GM23338 (cell line): ENCODE results near the gene CDC14A. TPM values are rescaled to one million over a fixed set of nuclear protein-coding genes. Genes with fewer than 3 reads are reported as not detected.
"Not testable (repeated sequence)": the region's sequence is repeated elsewhere in the genome, so short reads cannot be mapped to it uniquely, and the experiment has no call there.

Source experiments
- ATAC-seq: fragments of 200-7000 bp; cut with Tn5 transposase; 3 replicates; pipeline ENCODE4 v1.9.1; 2020
- DNase-seq: peaks from one replicate; pipeline ENCODE4 v3.0.0-alpha.2; 2015; ENCODE audit warnings: low spot score
- H2AFZ ChIP-seq: fragments of 200-600 bp; sonication (generic); 2 replicates; pipeline ENCODE4 v1.8.0; 2016; ENCODE audit warnings: antibody characterized with exemption, mild to moderate bottlenecking, moderate library complexity
- H3F3A ChIP-seq: fragments of 200-600 bp; sonication (generic); replicated peaks from 2 replicates; pipeline ENCODE4 v1.8.0; 2017; ENCODE audit warnings: antibody characterized with exemption, mixed run types, low read depth
- H3K27ac ChIP-seq: fragments of 200-600 bp; sonication (generic); 2 replicates; pipeline ENCODE4 v1.6.1; 2016; ENCODE audit warnings: low read depth
- H3K27me3 ChIP-seq: fragments of 200-600 bp; sonication (generic); 2 replicates; pipeline ENCODE4 v1.8.0; 2016; ENCODE audit warnings: mild to moderate bottlenecking, mixed run types, moderate library complexity; ENCODE audit not compliant: insufficient read depth
- H3K36me3 ChIP-seq: fragments of 200-600 bp; sonication (generic); 2 replicates; pipeline ENCODE4 v1.8.0; 2016; ENCODE audit warnings: mild to moderate bottlenecking; ENCODE audit not compliant: insufficient read depth
- H3K4me1 ChIP-seq: fragments of 200-600 bp; sonication (generic); 2 replicates; pipeline ENCODE4 v1.8.0; 2016; ENCODE audit warnings: mild to moderate bottlenecking, moderate library complexity; ENCODE audit not compliant: insufficient read depth
- H3K4me2 ChIP-seq: fragments of 200-600 bp; sonication (generic); 2 replicates; pipeline ENCODE4 v1.7.1; 2017; ENCODE audit warnings: mixed run types
- H3K4me3 ChIP-seq: fragments of 200-600 bp; sonication (generic); 2 replicates; pipeline ENCODE4 v1.6.1; 2016; ENCODE audit warnings: mixed run types
- H3K79me2 ChIP-seq: fragments of 200-600 bp; sonication (generic); replicated peaks from 2 replicates; pipeline ENCODE4 v1.8.0; 2017; ENCODE audit warnings: mild to moderate bottlenecking; ENCODE audit not compliant: insufficient read depth
- H3K9me2 ChIP-seq: fragments of 200-600 bp; sonication (generic); 2 replicates; pipeline ENCODE4 v1.8.0; 2017; ENCODE audit not compliant: insufficient read depth
- H4K20me1 ChIP-seq: fragments of 200-600 bp; sonication (generic); replicated peaks from 2 replicates; pipeline ENCODE4 v1.8.0; 2017; ENCODE audit warnings: mild to moderate bottlenecking; ENCODE audit not compliant: insufficient read depth
- H3K27ac Mint-ChIP-seq: 2 replicates; pipeline ENCODE4 v1.8.0; 2020; ENCODE audit warnings: inconsistent platforms, mild to moderate bottlenecking, moderate library complexity, mixed read lengths
- H3K27me3 Mint-ChIP-seq: 3 replicates; pipeline ENCODE4 v1.8.0; 2022; ENCODE audit warnings: low read depth, mild to moderate bottlenecking, moderate library complexity, mixed read lengths, inconsistent platforms; ENCODE audit not compliant: insufficient read depth, poor library complexity
- H3K36me3 Mint-ChIP-seq: 3 replicates; pipeline ENCODE4 v1.8.0; 2021; ENCODE audit warnings: low read depth, mild to moderate bottlenecking, inconsistent platforms, moderate library complexity, mixed read lengths
- H3K4me1 Mint-ChIP-seq: 3 replicates; pipeline ENCODE4 v1.8.0; 2020; ENCODE audit warnings: mild to moderate bottlenecking, inconsistent platforms, mixed read lengths
- H3K4me3 Mint-ChIP-seq: 3 replicates; pipeline ENCODE4 v1.8.0; 2021; ENCODE audit warnings: moderate library complexity, mild to moderate bottlenecking, inconsistent platforms, mixed read lengths
- H3K9me3 Mint-ChIP-seq: 3 replicates; pipeline ENCODE4 v1.8.0; 2020; ENCODE audit warnings: moderate library complexity, mild to moderate bottlenecking, inconsistent platforms, mixed read lengths
- NANOG ChIP-seq: IDR thresholded peaks from 2 replicates; pipeline ENCODE4 v1.6.1; 2016; ENCODE audit warnings: antibody characterized with exemption, borderline replicate concordance
- ZNF462 ChIP-seq: fragments of 250-450 bp; sonication (Bioruptor Pico); IDR thresholded peaks from 2 replicates; pipeline ENCODE4 v1.5.0; 2020; ENCODE audit warnings: mild to moderate bottlenecking, moderate library complexity
- polyA plus RNA-seq: library from polyadenylated mRNA; unstranded; fragments of >200 nt; fragmentation: Nextera tagmentation; extraction: Ambion mirVana; gene quantifications from 2 replicates; pipeline ENCODE4 v1.2.1, GENCODE V29; 2016
- total RNA-seq: library from RNA; depleted of rRNA; stranded (reverse); fragments of >200 nt; shearing (Covaris generic); gene quantifications from 2 replicates; pipeline ENCODE4 v1.2.3, GENCODE V29; 2014

The CDC14A gene
- total and polyA plus RNA-seq, 2 experiments from 2014 or later, result 11.1 to 20.8 TPM

DNA sequence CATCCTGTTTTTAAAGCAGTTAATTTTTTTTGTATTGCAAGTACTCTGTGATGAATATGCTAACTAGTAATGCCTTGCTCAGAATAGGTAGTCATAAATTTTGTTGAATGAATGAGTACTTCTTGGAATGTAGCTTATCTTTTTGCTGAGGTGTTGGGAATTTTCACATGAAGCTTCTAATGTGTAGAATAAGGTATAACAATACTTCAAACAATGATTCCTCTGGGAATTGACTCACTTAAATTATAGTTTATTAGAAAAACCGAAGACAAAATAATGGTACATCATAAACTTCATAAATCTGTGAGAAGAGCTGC lies 13.9 kb downstream of the CDC14A start (continued):
- TF ChIP-seq ZNF462 (no peak), NANOG (no peak)

GRCh38 chr1:100369339-100369738 lies 17.0 kb downstream of the CDC14A start:
- not testable (repeated sequence) for H3F3A ChIP-seq, H3K4me1 ChIP-seq, H2AFZ ChIP-seq, H3K27ac Mint-ChIP-seq, H3K27me3 ChIP-seq, H3K27ac ChIP-seq, H3K4me3 Mint-ChIP-seq, H3K9me3 Mint-ChIP-seq, H3K4me2 ChIP-seq, H3K27me3 Mint-ChIP-seq, H4K20me1 ChIP-seq, DNase-seq, H3K9me2 ChIP-seq, H3K36me3 ChIP-seq, H3K4me3 ChIP-seq, ATAC-seq
- peaks cover 11% of the 10 kb centered on the region for H3K4me1 Mint-ChIP-seq
- peaks cover 94% of the 10 kb centered on the region for H3K79me2 ChIP-seq
- peaks cover 13% of the 10 kb centered on the region; the same call in 2 of the 3 replicates for H3K36me3 Mint-ChIP-seq

GRCh38 chr1:100373953-100374352 lies 21.6 kb downstream of the CDC14A start:
- H3K27ac Mint-ChIP-seq, H3K9me2 ChIP-seq, H3K4me1 Mint-ChIP-seq, H3K4me3 ChIP-seq, H3K4me2 ChIP-seq, H4K20me1 ChIP-seq, H3K27ac ChIP-seq, H3K27me3 Mint-ChIP-seq, H3K4me3 Mint-ChIP-seq, DNase-seq, ATAC-seq, H3K9me3 Mint-ChIP-seq, H3K27me3 ChIP-seq, H3K4me1 ChIP-seq, H2AFZ ChIP-seq, H3K36me3 ChIP-seq, H3F3A ChIP-seq: not testable (repeated sequence)
- peaks cover 75% of the 10 kb centered on the region for H3K79me2 ChIP-seq
- H3K36me3 Mint-ChIP-seq, result peaks cover 20% of the 10 kb centered on the region; the same call in 2 of the 3 replicates

GRCh38 chr1:100376890-100377289 lies 24.6 kb downstream of the CDC14A start:
- H3K27ac Mint-ChIP-seq, H3K9me3 Mint-ChIP-seq, H4K20me1 ChIP-seq, H3K27ac ChIP-seq, H3K36me3 ChIP-seq, H3K9me2 ChIP-seq, ATAC-seq, H3K4me3 Mint-ChIP-seq, H3K27me3 Mint-ChIP-seq, H2AFZ ChIP-seq, DNase-seq, H3K4me3 ChIP-seq, H3K4me1 ChIP-seq, H3K27me3 ChIP-seq, H3F3A ChIP-seq, H3K4me2 ChIP-seq: not testable (repeated sequence)
- peaks cover 15% of the 10 kb centered on the region; the same call in 2 of the 3 replicates for H3K36me3 Mint-ChIP-seq
- peaks cover 13% of the 10 kb centered on the region for H3K4me1 Mint-ChIP-seq
- peaks cover 45% of the 10 kb centered on the region for H3K79me2 ChIP-seq
